Gastrocnemius medialis (tissue), 4 donors: ENCODE results near the gene CACNA1C. TPM values are rescaled to one million over a fixed set of nuclear protein-coding genes. Genes with fewer than 3 reads are reported as not detected.

Experiments used
- ATAC-seq, 2 donors: fragments of 150-250 bp; one replicate each; pipeline ENCODE4 v1.9.1; 2016
- DNase-seq, 2 donors: peaks; one replicate each; pipeline ENCODE4 v3.0.0-alpha.2; 2019
- H3K27ac ChIP-seq, 4 donors: fragments of 200-600 bp; sonication (generic); 1 replicate in 1 of 4; 2 replicates in 3 of 4; pipeline ENCODE4 v1.5.1; 2016 to 2018; ENCODE audit warnings: mild to moderate bottlenecking in 2 of 4, moderate library complexity in 1 of 4
- H3K27me3 ChIP-seq, 3 donors: fragments of 200-600 bp; sonication (generic) in 2 of 3; 1 replicate in 1 of 3; 2 replicates in 2 of 3; pipeline versions ENCODE4 v1.5.1 to v1.6.0; 2016 to 2019; ENCODE audit warnings: mild to moderate bottlenecking in 1 of 3, moderate library complexity in 1 of 3
- H3K36me3 ChIP-seq, 2 donors: fragments of 200-600 bp; sonication (generic) in 1 of 2; one replicate each; pipeline ENCODE4 v1.5.1; 2017 to 2018
- H3K4me1 ChIP-seq, 2 donors: fragments of 200-600 bp; sonication (generic) in 1 of 2; one replicate each; pipeline ENCODE4 v1.5.1; 2016 to 2017; ENCODE audit warnings: mild to moderate bottlenecking in 2 of 2
- H3K4me3 ChIP-seq, 4 donors: fragments of 200-600 bp; sonication (generic) in 3 of 4; 1 replicate in 1 of 4; 2 replicates in 3 of 4; pipeline ENCODE4 v1.5.1; 2016 to 2019; ENCODE audit warnings: mild to moderate bottlenecking in 2 of 4
- H3K9me3 ChIP-seq, 3 donors: fragments of 200-600 bp; sonication (generic) in 2 of 3; 1 replicate in 1 of 3; 2 replicates in 2 of 3; pipeline ENCODE4 v1.5.1; 2016 to 2019
- POLR2A ChIP-seq, 2 donors: fragments of 450-650 bp; IDR thresholded peaks; one replicate each; pipeline ENCODE4 v1.6.1; 2017; ENCODE audit warnings: antibody characterized with exemption in 2 of 2, mild to moderate bottlenecking in 2 of 2, moderate library complexity in 2 of 2
- in situ Hi-C, 4 donors: fragments of 200-750 bp; cut with MboI; loops; one replicate each; pipeline versions ENCODE4 v1.15.0 to v1.8.0; 2017; ENCODE audit warnings: low sequenced_read_pairs in 4 of 4
- intact Hi-C: fragments of 100-400 bp; cut with DNase I; formaldehyde crosslinking; loops from one replicate; pipeline ENCODE4 v1.15.1; 2023; ENCODE audit warnings: low total_unique reads
- total RNA-seq, 4 donors: library from RNA; depleted of rRNA; stranded (reverse); fragments of >200 nt; gene quantifications; one replicate each; pipeline versions ENCODE4 v1.1.0 to v1.2.3, GENCODE V29; 2016
- TF ChIP-seq, protein P1 (sequence below), 5 experiments: fragments of 450-650 bp in 3 of 5; fragments of 200-600 bp in 2 of 5; sonication (generic) in 2 of 5; IDR thresholded peaks in 4 of 5; conservative IDR thresholded peaks in 1 of 5; 1 replicate in 4 of 5; 2 replicates in 1 of 5; pipeline ENCODE4 v1.5.1; 2016 to 2019; ENCODE audit warnings: antibody characterized with exemption in 5 of 5, mild to moderate bottlenecking in 3 of 5, moderate library complexity in 3 of 5

CACNA1C gene
- total RNA-seq, 4 donors from 2014 or later: 0.80 to 1.8 (median 0.91) TPM

DNA sequence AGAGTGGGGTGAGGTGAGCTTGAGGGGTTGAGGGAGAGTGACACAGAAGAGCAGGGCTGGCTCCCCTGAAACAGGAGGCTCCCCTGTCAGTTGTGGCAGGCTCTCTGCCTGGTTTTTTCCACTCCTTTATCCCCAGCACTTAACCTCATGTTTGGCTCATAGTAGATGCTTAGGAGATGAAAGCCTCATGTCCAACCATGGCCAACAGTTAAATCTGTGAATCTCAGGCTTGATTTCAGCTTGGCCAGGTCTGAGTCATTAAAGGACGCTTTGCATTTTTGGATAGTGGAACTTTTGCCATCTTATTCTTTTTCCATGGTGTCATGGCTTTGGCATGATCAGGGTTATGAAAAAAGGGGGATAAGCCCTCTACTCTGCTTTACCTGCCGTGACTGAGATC lies 117.2 kb downstream of the CACNA1C start:
- H3K27ac ChIP-seq: no peak overlapping the region
- peaks cover 0 to 3% (median 0%) of the 10 kb centered on the region in 3 donors for H3K27me3 ChIP-seq
- TF ChIP-seq POLR2A (IDR thresholded peaks at IDR 0.05): no peak
- TF ChIP-seq, protein P1, sequence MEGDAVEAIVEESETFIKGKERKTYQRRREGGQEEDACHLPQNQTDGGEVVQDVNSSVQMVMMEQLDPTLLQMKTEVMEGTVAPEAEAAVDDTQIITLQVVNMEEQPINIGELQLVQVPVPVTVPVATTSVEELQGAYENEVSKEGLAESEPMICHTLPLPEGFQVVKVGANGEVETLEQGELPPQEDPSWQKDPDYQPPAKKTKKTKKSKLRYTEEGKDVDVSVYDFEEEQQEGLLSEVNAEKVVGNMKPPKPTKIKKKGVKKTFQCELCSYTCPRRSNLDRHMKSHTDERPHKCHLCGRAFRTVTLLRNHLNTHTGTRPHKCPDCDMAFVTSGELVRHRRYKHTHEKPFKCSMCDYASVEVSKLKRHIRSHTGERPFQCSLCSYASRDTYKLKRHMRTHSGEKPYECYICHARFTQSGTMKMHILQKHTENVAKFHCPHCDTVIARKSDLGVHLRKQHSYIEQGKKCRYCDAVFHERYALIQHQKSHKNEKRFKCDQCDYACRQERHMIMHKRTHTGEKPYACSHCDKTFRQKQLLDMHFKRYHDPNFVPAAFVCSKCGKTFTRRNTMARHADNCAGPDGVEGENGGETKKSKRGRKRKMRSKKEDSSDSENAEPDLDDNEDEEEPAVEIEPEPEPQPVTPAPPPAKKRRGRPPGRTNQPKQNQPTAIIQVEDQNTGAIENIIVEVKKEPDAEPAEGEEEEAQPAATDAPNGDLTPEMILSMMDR (IDR thresholded peaks at IDR 0.05 in 4 of 5, conservative IDR thresholded peaks at IDR 0.05 in 1 of 5): no peak
- no peaks in the 10 kb centered on the region for H3K4me1 ChIP-seq
- intact Hi-C loops: loop anchor here (10.0 kb wide), 1 partner anchor 95 kb away; no protein-coding TSS in a partner anchor
- peaks cover 0 to 16% (median 0%) of the 10 kb centered on the region in 3 donors for H3K9me3 ChIP-seq
- no peak for ATAC-seq
- DNase-seq: no peak
- no peaks in the 10 kb centered on the region for H3K36me3 ChIP-seq
- no peak overlapping the region for H3K4me3 ChIP-seq
- in situ Hi-C loops: no loop called here

DNA sequence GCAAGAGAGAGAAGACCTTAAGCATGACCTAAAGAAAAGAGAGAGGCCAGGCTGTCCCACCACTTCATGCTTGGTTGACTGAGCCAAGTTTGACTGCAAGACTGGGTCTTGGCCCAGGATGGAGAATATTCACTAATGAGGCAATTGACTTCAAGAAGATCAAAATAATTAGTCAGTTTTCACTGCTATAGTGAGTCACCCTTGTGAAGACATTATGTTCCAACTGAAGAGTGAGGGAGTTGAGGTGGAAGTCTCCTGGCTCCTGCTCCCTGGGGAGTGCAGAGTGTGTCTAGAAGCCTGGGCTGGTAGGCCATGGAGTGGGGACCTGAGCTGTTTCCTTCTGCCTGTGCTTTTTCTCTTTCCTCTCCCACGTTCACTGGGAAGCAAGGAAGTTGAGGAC lies 117.6 kb downstream of the CACNA1C start:
- Histone ChIP-seq H3K27me3 (peaks cover 0 to 3% (median 0%) of the 10 kb centered on the region in 3 donors), H3K4me1 (no peaks in the 10 kb centered on the region), H3K36me3 (no peaks in the 10 kb centered on the region), H3K9me3 (peaks cover 0 to 16% (median 0%) of the 10 kb centered on the region in 3 donors), H3K4me3 (no peak overlapping the region), H3K27ac (no peak overlapping the region)
- in situ Hi-C loops: no loop called here
- intact Hi-C loops: no loop called here
- ATAC-seq (no peak), DNase-seq (no peak)
- TF ChIP-seq, protein P1 (IDR thresholded peaks at IDR 0.05 in 4 of 5, conservative IDR thresholded peaks at IDR 0.05 in 1 of 5): no peak
- TF ChIP-seq POLR2A (IDR thresholded peaks at IDR 0.05): no peak

DNA sequence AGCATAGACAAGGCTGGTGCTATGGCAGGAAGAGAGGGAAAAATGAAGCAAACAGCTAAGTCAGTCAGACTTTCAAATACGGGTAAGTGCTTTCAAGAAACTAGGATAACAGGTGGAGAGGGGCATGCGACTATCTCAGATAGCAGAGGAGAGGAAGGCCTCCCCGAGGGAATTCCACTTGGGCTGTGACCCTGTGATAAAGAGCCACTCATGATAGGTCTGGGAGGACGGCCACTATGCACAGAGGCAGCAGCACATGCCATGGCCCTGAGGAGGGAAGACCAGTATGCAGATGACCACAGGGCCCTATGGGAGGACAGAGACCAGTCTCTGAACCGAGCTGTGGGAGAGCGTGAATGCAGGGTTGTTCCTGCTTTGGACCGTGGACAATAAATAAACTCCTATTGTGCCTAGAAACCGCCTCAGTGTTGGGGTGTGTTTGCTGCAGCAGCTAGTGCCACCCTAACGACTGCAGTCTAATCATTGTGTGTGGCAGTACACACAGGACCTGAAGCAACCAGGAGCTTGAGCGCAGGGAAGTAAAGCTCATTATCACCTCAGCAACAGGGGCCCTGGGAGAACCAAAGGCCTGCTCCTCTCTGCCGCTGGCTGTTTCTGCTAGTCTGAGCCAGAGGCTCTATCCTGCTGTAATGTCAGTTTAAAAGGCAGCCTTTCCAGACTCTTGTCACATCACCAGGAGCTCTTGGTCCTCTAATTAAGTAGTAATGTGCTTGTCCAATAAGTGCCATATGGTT lies 119.1 kb downstream of the CACNA1C start:
- H3K9me3 ChIP-seq: peaks cover 0 to 12% (median 0%) of the 10 kb centered on the region in 3 donors
- no peak for DNase-seq
- H3K4me3 ChIP-seq: no peak overlapping the region
- no peaks in the 10 kb centered on the region for H3K27me3 ChIP-seq
- H3K27ac ChIP-seq: no peak overlapping the region
- no peaks in the 10 kb centered on the region for H3K4me1 ChIP-seq
- in situ Hi-C loops: no loop called here
- ATAC-seq: no peak
- TF ChIP-seq POLR2A (IDR thresholded peaks at IDR 0.05): no peak
- TF ChIP-seq, protein P1 (IDR thresholded peaks at IDR 0.05 in 4 of 5, conservative IDR thresholded peaks at IDR 0.05 in 1 of 5): no peak
- H3K36me3 ChIP-seq: no peaks in the 10 kb centered on the region
- intact Hi-C loops: no loop called here

DNA sequence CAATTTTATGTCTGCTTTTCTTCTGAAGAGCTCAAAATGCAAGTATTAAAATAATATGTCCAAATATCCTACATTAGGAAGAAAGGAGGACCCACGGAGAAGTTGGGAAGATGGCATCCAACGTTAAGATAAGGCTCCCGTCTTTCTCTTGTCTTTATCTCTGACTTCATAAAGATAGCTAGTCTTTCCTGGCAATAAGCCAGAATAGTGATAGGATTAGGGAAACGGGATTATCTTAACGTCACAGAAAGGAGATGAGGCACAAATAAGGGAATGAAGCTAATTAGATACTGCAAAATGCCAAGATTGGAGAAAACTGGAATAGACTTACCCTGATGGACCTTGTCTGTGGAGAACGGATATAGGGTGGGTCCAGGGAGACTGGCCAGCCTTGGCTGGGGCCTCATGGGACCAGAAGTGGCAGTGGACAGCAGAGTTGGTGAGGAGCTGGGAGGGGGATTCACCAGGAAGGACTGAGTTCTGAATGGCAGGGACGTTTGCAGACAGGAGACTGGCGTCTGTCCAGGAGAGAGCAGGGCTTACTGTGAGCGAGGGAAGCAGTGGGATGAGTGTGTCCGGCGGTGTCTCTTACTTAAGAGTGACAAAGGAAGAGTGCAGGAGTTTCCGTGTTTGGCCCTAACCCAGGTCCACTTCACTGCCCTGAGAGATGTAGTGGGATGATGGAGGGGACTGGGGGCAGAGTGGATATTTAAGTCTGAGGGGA lies 119.9 kb downstream of the CACNA1C start:
- intact Hi-C loops: no loop called here

More for the DNA sequence above, 119.9 kb downstream of the CACNA1C start:
- Histone ChIP-seq H3K27me3 (no peaks in the 10 kb centered on the region), H3K4me1 (no peaks in the 10 kb centered on the region), H3K36me3 (no peaks in the 10 kb centered on the region), H3K27ac (no peak overlapping the region), H3K9me3 (peaks cover 0 to 4% (median 0%) of the 10 kb centered on the region in 3 donors), H3K4me3 (no peak overlapping the region)
- no peak for ATAC-seq
- in situ Hi-C loops: no loop called here
- no peak for DNase-seq
- no peak for TF ChIP-seq POLR2A (IDR thresholded peaks at IDR 0.05)
- TF ChIP-seq, protein P1 (IDR thresholded peaks at IDR 0.05 in 4 of 5, conservative IDR thresholded peaks at IDR 0.05 in 1 of 5): no peak
